Activated CD8-positive, alpha-beta memory T cell treated with anti-CD3 and anti-CD28 coated beads for 36 hours (primary cell): Measurements from ENCODE around the gene DRC7. TPM values are rescaled to one million over a fixed set of nuclear protein-coding genes. Genes with fewer than 3 reads are reported as not detected.

Experiments used
- CTCF ChIA-PET: fragments of 350-600 bp; sonication (Branson Sonifier 250); formaldehyde crosslinking; loops from one replicate; lab custom pipeline; 2021; ENCODE audit warnings: antibody characterized with exemption; lab: Charles Lee
- POLR2A ChIA-PET: fragments of 350-600 bp; sonication (Branson Sonifier 250); formaldehyde crosslinking; loops from one replicate; lab custom pipeline; 2021; ENCODE audit warnings: antibody characterized with exemption; lab: Charles Lee
- total RNA-seq, 2 experiments: library from RNA; stranded (reverse); gene quantifications; one replicate each; pipeline ENCODE4 v1.2.3, GENCODE V29; 2021

DRC7 gene
- total RNA-seq, 2 experiments from 2014 or later, result not detected

DNA sequence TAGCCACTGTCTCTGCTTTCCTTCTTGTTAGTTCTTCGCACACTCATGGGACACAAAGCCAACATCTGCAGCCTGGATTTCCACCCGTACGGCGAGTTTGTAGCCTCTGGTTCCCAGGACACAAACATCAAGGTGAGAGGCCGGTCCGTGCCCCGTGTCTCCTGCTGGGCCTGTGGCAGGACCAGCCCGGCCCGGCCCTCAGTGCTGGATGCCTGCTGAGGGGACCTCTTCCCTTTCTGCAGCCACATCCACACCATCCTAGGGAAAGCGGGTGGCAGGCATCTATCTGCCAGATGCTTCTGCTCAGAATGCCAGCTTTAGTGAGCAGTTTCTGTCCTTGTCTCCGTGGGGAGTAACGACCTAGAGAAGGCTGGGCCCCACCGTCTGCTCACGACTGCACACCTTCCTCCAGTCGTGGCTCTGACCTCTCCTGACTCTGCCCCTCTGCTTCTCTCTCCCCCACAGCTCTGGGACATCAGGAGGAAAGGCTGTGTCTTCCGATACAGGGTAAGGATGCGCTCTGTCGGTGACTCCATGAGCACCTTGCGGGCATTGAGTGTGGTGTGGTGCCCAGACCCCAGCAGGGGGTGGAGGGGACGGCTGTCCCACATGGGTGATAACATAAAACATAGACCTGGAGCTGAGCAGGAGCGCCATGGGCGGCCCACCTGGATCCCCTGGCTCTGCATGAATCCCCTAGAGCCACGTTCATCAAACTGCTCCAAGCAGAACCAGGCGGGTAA is 56.4 kb downstream of the DRC7 start:
- ChIA-PET POLR2A (no interaction called here), CTCF (no interaction called here)

DNA sequence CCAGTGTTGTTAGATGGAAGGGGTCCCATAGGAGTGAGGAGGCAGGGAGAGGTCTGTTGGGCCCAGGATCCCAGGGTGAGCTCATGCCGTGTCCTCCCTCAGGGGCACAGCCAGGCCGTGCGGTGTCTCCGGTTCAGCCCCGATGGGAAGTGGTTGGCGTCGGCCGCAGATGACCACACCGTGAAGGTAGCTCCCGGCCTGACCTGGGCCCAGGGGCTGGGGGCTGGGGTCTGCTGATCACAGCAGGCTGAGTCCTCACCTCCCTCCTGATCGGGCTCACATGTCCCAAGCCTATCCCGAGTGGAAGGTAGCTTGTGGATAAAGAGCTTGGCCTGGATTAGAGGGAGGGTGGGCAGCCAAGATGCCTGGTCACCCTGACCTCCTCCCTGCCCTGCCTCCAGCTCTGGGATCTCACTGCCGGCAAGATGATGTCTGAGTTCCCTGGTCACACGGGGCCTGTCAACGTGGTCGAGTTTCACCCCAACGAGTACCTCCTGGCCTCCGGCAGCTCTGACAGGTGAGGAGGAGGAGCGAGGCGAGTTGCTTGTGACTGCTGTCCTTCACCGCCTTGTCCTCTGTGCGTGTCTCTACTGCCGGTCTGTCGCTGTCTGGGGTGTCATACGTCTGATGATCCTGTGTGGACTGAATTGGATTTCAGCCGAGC is 57.1 kb downstream of the DRC7 start:
- ChIA-PET CTCF (no interaction called here), POLR2A (no interaction called here)

DNA sequence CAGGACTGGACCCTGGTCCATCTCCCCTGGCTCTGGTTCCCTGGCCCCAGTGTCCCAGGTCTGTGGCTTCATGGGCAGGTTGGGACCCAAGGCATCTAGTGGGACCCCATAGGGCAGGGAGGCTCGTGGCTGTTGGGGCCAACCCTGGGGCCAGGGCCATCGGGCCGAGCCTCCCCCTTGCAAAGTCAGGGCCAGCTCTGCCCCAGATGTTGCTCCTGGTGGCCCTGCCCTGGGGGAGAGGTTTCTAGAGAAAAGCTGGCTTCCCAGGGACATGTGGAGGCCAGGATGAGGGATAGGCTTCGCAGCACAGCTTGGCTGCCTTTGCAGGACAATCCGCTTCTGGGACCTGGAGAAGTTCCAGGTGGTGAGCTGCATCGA is 57.6 kb downstream of the DRC7 start:
- ChIA-PET POLR2A (no interaction called here), CTCF (no interaction called here)

DNA sequence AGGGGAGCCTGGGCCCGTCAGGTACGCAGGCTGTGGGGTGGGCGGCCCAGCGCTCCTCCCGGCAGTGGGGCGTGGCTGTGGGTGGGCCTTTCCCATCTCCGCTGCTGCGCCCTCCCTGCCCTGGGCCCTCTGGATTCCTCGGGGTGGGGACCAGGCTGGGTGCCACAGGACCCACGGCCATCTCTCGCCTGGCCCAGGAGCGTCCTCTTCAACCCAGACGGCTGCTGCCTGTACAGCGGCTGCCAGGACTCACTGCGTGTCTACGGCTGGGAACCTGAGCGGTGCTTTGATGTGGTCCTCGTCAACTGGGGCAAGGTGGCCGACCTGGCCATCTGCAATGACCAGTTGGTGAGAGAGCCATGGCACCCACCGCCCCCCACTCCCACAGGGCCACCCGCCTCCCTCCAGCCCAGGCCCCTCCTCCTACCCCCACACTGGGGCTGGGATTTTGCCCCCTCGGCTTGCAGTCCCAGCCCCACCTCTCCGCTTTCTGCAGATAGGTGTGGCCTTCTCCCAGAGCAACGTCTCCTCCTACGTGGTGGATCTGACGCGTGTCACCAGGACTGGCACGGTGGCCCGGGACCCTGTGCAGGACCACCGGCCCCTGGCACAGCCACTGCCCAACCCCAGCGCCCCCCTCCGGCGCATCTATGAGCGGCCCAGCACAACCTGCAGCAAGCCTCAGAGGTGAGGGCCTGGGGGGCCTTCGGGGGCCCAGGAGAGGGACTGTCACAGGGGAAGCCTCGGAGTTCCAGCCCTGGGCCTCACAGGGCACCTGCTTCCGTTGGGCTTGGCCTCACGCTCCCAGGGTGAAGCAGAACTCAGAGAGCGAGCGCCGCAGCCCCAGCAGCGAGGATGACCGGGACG is 58.2 kb downstream of the DRC7 start:
- POLR2A ChIA-PET, result no interaction called here
- CTCF ChIA-PET, result no interaction called here

DNA sequence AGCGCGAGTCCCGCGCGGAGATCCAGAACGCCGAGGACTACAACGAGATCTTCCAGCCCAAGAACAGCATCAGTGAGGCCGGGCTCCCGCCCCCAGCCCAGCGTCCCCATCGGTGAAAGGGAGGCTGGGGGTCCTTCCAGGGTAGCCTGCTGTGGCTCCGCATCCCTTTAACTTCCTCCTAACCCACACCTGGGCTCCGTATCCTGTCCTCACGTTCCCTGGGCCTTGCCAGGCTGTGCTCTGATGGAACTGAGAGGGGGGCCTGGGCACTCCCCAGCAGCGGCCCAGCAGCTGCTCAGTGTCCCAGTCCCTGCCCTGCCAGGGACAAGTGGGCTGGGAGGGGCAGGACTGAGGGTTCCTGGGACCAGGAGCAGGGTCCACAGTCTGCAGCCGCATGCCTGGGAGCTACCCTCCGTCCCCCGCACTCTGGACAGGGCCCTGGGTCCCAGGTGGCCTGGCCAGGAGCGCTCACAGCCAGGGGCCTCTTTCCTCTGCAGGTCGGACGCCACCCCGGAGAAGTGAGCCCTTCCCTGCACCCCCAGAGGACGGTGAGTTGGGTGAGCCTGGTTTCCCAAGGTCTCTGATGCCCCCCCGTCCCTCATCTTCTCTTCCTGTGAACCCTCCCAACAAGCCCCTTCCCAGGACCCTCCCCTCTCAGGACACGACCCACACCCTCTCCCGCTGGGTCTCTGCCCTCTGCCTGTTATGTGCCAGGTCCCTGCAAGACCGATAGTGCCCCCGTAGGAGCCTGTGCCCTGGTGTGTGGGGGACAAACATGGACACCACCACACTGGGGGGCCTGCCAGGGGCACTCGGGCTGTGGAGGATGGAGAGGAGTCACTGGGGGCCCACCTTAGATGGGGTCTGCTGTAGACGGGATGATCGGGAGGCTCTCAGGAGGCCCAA is 59.1 kb downstream of the DRC7 start:
- ChIA-PET CTCF (no interaction called here), POLR2A (no interaction called here)

DNA sequence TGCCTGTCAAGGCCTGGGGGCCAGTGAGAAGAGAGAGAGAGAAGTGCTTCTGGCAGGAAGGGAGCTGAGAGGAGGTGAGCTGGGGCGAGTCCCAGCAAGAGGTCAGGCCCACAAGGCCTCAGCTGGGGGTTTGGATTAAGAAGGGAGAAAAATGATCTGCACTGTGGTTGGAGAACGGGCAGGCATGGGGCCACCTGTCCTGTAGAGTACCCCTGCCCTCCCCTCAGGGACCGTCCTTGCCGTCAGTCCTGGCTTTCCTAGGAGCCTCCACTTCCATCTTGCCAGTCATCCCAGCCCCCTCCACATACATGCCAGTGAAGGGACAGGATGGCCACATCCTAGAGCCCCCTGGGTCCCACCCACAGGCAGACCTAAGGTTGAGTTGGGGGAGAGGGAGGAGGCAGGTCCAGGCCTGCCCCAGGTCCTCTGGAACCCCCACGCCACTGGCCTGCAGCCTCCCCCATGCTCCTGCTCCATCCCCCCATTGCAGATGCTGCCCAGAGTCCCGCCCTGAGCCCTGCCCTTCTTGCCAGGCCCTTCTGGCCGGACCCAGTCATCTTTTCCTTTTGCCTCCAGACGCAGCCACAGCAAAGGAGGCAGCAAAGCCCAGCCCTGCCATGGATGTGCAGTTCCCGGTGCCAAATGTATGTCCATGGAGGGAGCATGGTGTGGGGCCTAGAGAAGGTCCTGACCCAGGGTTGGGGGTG is 59.9 kb downstream of the DRC7 start:
- POLR2A ChIA-PET, result no interaction called here

DNA sequence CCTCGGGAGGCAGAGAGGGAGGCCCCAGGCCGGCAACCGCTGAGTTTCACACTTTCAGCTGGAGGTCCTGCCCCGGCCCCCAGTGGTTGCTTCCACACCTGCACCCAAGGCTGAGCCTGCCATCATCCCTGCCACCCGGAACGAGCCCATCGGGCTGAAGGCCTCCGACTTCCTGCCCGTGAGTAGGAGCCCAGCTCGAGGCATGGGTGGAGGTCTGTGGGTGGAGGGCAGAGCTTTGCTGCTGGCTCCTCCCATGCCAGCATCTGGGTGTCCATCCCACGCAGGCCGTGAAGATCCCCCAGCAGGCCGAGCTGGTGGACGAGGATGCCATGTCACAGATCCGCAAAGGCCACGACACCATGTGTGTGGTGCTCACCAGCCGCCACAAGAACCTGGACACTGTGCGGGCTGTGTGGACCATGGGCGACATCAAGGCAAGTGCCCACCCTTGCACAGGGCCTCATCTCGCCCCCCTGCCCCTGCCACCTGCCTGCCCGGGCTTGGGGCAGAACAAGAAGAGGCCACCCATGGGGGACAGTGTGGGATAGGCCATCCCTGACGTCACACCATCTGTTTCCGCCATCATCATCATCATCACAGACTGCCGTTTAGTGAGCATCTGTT is 60.6 kb downstream of the DRC7 start:
- CTCF ChIA-PET, result interaction anchor here (3.0 kb wide), 1 partner anchor 179 kb away, joined by 12 read pairs; no protein-coding TSS in a partner anchor
- POLR2A ChIA-PET, result no interaction called here

More for the DNA sequence above, 59.9 kb downstream of the DRC7 start:
- CTCF ChIA-PET, result no interaction called here

DNA sequence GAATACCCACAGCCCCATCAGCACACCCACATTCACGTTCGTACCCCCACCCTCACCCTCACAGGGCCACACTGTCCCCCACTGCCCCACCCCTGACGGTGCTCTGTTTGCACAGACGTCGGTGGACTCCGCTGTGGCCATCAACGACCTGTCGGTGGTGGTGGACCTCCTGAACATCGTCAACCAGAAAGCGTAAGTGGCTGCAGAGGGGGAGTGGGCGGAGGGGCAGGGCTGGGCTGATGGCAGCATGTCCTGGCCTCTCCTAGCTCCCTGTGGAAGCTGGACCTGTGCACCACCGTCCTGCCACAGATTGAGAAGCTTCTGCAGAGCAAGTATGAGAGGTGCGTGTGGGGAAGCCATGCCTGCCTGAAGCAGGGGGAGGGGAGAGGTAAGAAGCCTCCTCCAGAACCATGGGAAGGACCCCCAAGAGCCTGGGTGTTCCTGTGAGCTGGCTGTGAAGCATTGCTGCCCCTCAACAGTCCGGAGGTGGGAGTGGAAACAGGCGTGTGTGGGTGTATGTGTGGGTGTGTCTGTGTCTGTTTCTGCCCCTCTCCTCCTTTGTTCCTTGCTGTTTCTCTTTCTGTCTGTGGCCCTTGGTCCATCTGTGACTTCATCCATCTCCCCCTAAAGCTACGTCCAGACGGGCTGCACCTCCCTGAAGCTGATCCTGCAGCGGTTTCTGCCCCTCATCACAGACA is 61.3 kb downstream of the DRC7 start:
- ChIA-PET CTCF (interaction anchor here (1.1 to 3.0 kb wide), 6 partner anchors 14 to 243 kb away, joined by 3 to 12 read pairs (median 4); no protein-coding TSS in a partner anchor), POLR2A (no interaction called here)

DNA sequence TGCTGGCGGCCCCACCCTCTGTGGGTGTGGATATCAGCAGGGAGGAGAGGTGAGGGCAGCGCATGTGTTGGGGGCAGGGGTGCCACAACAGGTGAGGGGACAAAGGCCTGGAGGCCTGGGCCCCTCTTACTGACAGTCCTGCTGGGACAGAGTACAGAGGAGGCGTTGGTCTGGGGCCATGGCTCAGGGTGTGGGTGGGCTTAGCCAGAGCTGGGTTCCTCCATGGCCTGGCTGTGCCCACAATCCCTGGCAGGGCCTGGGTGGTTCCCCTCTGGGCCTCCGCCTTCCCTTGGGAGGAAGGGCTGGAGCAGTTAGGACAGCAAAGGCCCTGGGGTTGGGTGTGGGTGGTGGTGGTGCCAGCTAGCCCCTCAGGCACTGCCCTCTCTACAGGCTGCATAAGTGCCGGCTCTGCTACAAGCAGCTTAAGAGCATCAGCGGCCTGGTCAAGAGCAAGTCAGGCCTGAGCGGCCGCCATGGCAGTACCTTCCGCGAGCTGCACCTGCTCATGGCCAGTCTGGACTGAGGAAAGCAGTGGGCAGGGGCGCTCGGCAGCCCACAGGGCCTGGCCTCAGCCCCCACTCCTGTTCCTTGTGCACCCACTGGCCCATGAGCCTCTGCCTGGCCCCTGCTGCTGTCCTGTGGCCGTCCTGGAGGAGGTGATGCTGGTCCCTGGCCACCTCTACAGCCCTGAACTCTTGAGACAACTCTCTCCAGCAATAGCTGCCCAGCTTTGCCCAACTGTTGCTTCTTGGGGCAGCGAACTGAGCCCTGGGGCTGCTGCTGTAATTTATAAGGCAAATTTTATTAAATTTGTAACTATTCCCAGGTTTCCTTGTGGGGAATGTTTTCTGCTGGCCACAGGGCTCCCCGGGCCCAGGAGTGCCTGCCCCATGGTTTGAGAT is 62.1 kb downstream of the DRC7 start:
- POLR2A ChIA-PET, result no interaction called here
- CTCF ChIA-PET, result interaction anchor here (0.5 to 3.0 kb wide), 10 partner anchors 15 to 502 kb away, joined by 3 to 12 read pairs (median 3); partner anchors contain the start of gene USB1

DNA sequence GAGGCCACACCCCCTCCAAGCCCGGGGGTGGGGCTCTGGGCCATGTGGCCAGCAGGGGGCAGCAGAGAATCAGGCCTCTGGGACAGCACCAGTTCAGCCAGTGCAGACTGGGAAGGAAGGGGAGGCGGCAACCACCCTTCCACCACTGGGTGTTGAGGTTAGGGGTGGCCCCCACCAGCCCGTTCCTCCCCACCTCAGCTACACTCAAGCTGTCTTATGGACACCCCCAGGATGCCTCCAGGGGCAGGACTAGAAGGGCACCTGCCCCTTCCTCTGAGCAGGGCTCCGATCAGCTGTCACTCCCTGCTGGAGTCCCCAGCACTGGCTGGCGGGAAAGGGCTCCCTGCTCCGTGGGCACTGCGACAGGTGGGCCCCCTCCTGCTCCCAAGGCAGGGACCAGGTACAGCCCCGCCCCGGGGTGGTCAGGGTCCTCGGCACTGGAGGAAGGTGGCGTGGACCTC is 62.8 kb downstream of the DRC7 start:
- ChIA-PET CTCF (interaction anchor here (0.7 to 3.0 kb wide), 10 partner anchors 14 to 360 kb away, joined by 3 to 12 read pairs (median 3); partner anchors contain the start of gene USB1), POLR2A (no interaction called here)

DNA sequence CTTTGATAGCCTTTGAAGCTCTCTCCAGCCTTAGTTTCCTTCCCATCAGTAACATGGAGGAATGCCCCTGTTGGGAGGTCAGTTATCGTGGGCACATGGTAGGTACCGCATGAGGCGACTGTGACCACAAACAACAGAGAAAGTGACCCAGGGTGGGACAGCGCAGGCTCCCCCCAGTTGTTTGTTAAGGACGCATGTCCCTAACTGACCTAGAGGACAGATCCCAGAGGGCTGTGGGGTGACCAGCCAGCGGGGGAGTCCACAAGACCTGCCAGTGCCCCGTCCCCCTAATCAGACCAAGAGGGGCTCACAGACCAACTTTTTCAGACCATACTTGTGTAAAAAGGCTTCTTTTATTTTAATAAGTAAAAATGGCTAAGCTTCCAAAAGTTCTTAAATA is 63.3 kb downstream of the DRC7 start:
- CTCF ChIA-PET, result interaction anchor here (0.7 to 3.0 kb wide), 9 partner anchors 14 to 359 kb away, joined by 3 to 12 read pairs (median 3); no protein-coding TSS in a partner anchor
- POLR2A ChIA-PET, result no interaction called here

DNA sequence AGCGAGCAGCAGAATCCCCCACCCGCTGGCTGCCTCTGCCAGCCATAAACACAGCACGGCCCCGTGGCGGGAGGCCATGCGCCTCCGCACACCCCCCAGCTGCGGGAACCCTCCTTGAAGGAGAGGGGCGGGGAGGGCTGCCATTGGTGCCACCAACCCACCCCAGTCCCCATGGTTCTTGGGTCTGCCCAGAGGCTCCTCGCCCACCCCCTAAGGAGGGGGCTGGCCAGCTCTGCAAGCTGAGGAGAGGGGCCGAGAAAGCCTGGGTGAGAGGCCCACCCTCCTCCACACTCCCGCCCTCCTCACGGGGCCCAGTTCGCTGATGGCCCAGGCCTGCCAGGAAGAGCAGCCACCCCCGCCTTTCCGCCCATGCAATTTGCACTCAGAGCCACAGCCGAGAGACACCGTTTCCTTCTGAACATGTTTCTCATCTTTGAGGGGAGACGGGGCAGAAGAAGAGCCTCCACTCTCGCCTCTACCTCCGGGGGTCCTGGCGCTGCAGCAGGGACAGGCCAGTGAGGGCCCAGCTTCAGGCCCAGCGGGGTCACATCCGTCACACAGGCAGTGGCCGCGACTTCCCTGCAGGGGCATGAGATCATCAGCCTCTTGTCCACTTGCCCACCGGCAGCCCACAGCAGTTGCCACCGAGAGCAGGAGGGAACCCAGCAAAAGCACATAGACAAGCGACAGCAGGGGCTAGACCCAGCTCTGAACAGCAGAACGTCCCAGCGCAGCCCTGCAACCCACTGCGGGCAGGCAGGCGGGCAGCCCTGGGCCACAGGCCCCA is 63.9 kb downstream of the DRC7 start:
- CTCF ChIA-PET, result interaction anchor here (0.6 to 1.0 kb wide), 5 partner anchors 22 to 462 kb away, joined by 3 to 5 read pairs (median 3); no protein-coding TSS in a partner anchor
- POLR2A ChIA-PET, result no interaction called here

DNA sequence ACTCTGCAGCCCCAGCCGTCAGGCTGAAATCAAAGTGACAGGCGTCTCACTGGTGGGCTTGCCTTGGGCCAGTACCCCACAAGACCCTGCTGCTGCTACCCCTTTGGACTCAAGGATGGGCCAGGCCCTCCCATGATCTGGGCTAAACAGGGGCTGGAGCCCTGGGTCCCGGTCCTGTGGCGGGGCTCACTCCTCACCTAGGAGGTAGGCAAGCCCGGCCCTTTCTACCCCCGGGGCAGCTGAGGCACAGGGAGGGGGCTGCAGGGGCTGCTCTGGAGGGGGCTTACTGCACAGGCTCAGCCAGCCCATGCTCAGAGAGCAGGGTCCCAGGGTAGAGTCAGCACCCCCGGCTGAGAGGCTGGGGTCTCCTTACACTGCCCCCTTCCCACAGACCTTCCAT is 64.5 kb downstream of the DRC7 start:
- CTCF ChIA-PET, result no interaction called here

DNA sequence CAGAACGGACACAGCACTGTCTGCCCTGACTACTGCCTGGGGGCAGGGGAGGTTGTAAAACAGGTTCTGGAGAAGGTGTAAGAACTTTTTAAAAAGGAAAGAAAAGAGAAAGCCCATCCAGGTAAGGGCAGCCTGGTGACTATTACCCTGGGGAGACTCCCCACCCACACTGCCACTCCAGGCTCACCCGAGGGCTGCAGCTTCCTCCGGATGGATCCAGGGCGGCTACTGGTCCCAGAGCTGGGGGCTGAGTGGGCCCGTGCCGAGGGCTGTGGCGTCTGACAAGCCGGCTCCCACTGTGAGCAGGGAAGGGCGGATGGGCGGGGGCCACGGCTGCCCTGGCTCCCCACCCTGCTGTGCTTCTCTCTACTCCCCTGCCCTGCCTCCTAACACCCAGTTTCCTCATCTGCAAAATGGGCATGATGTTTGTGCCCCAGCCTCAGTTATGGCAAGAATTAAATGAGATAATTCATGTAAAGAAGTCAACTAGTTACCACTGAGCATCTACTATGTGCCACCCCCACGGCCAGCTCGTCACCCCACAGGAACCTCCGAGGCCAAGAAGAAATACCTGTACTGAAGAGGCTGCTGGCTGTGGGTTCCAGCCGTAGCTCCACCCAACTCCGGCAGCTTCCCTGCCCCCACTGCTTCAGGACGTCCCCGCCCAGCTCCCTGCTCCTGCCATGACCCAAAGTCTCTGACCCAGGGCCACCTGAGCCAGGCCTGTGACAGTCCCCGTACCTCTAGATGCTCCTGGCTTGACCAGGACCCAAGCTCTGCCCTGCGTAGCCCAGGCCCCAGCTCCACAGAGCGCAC is 65.1 kb downstream of the DRC7 start:
- ChIA-PET POLR2A (no interaction called here), CTCF (interaction anchor here (1.3 kb wide), 1 partner anchor 169 kb away, joined by 3 read pairs; no protein-coding TSS in a partner anchor)

More for the DNA sequence above, 64.5 kb downstream of the DRC7 start:
- POLR2A ChIA-PET, result no interaction called here
